DND-41 (cell line): ENCODE measurements around the gene OSBPL9.

Source experiments
- ATAC-seq: fragments of 200-7000 bp; cut with Tn5 transposase; 3 replicates; pipeline ENCODE4 v1.9.1; 2021; ENCODE audit warnings: low read depth; ENCODE audit not compliant: insufficient read depth
- DNase-seq: peaks from one replicate; pipeline ENCODE4 v3.0.0-alpha.2; 2020
- H2AFZ ChIP-seq: 2 replicates; pipeline ENCODE4 v1.6.0; 2012; ENCODE audit warnings: low read depth, low read length
- H3K27ac ChIP-seq: 2 replicates; pipeline ENCODE4 v1.5.1; 2012; ENCODE audit warnings: low read length, inconsistent platforms
- H3K27me3 ChIP-seq: fragments of 200-600 bp; sonication (generic); 2 replicates; pipeline ENCODE4 v1.6.0; 2012; ENCODE audit warnings: low read length, mild to moderate bottlenecking, inconsistent platforms; ENCODE audit not compliant: insufficient read depth, poor library complexity
- H3K36me3 ChIP-seq: 2 replicates; pipeline ENCODE4 v1.5.1; 2012; ENCODE audit warnings: low read length, inconsistent platforms; ENCODE audit not compliant: insufficient read depth
- H3K4me1 ChIP-seq: 2 replicates; pipeline ENCODE4 v1.5.1; 2012; ENCODE audit warnings: mild to moderate bottlenecking, low read length; ENCODE audit not compliant: insufficient read depth
- H3K4me2 ChIP-seq: 2 replicates; pipeline ENCODE4 v1.6.0; 2012; ENCODE audit warnings: mild to moderate bottlenecking, moderate library complexity, low read length, inconsistent platforms; ENCODE audit not compliant: insufficient read depth
- H3K4me3 ChIP-seq, 2 experiments: fragments of 200-600 bp in 1 of 2; shearing (Covaris generic) in 1 of 2; 2 replicates each; pipeline ENCODE4 v1.5.1; 2012 to 2016; ENCODE audit warnings: inconsistent platforms in 2 of 2, low read length in 2 of 2, mild to moderate bottlenecking in 2 of 2, low read depth in 1 of 2, moderate library complexity in 1 of 2
- H3K79me2 ChIP-seq: 2 replicates; pipeline ENCODE4 v1.6.0; 2012; ENCODE audit warnings: low read length, inconsistent platforms; ENCODE audit not compliant: insufficient read depth
- H3K9ac ChIP-seq: 2 replicates; pipeline ENCODE4 v1.6.0; 2012; ENCODE audit warnings: low read depth, mild to moderate bottlenecking, inconsistent platforms, low read length, moderate library complexity
- H3K9me3 ChIP-seq: 2 replicates; pipeline ENCODE4 v1.5.1; 2012; ENCODE audit warnings: low read length, moderate library complexity, mild to moderate bottlenecking, inconsistent platforms; ENCODE audit not compliant: insufficient read depth, severe bottlenecking
- H4K20me1 ChIP-seq: 2 replicates; pipeline ENCODE4 v1.6.0; 2012; ENCODE audit warnings: low read length; ENCODE audit not compliant: insufficient read depth
- EZH2 ChIP-seq: IDR thresholded peaks from 3 replicates; pipeline ENCODE4 v1.6.1; 2012; ENCODE audit warnings: borderline replicate concordance, low read depth, mild to moderate bottlenecking, moderate library complexity, low read length, inconsistent platforms; ENCODE audit not compliant: severe bottlenecking
- TF ChIP-seq, protein P1 (sequence below): IDR thresholded peaks from 2 replicates; pipeline ENCODE4 v1.5.1; 2012; ENCODE audit warnings: borderline replicate concordance, low read length, moderate library complexity, mild to moderate bottlenecking; ENCODE audit not compliant: poor library complexity, severe bottlenecking; ENCODE audit errors: extremely low read depth

OSBPL9 gene

DNA sequence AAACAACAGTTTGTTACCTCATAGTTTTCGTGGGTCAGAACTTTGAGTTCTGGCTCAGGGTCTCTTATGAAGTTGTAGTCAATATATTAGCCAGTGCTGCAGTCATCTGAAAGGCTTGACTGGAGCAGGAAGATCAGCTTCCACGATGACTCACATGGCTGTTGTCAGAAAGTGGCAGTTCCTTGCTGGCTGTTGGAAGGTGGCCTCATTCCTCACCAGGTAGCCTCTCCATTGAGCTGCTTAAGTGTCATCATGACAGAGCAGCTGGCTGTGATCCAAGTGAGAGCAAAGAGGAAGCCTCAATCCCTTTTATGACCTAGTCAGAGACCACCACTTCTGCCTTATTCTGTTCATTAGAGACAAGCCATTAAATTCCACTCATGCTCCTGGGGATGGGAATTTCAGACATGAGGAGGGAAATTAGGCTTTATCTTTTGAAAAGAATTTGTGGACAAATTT lies 5.6 kb downstream of the OSBPL9 start:
- H3K4me1 ChIP-seq = peaks cover 17% of the 10 kb centered on the region
- no peaks in the 10 kb centered on the region for H3K27me3 ChIP-seq
- H3K4me3 ChIP-seq = no peak overlapping the region
- no peak overlapping the region for H3K9ac ChIP-seq
- no peak overlapping the region for H2AFZ ChIP-seq
- ATAC-seq (no peak), DNase-seq (peak; percentile 15)
- H4K20me1 ChIP-seq = peaks cover 4% of the 10 kb centered on the region; the same call in 1 of the 2 replicates
- H3K27ac ChIP-seq = no peak overlapping the region
- TF ChIP-seq EZH2 = no peak
- TF ChIP-seq, protein P1, sequence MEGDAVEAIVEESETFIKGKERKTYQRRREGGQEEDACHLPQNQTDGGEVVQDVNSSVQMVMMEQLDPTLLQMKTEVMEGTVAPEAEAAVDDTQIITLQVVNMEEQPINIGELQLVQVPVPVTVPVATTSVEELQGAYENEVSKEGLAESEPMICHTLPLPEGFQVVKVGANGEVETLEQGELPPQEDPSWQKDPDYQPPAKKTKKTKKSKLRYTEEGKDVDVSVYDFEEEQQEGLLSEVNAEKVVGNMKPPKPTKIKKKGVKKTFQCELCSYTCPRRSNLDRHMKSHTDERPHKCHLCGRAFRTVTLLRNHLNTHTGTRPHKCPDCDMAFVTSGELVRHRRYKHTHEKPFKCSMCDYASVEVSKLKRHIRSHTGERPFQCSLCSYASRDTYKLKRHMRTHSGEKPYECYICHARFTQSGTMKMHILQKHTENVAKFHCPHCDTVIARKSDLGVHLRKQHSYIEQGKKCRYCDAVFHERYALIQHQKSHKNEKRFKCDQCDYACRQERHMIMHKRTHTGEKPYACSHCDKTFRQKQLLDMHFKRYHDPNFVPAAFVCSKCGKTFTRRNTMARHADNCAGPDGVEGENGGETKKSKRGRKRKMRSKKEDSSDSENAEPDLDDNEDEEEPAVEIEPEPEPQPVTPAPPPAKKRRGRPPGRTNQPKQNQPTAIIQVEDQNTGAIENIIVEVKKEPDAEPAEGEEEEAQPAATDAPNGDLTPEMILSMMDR = no peak
- no peaks in the 10 kb centered on the region for H3K9me3 ChIP-seq
- H3K4me2 ChIP-seq = no peak overlapping the region
- H3K36me3 ChIP-seq = no peaks in the 10 kb centered on the region
- peaks cover 38% of the 10 kb centered on the region for H3K79me2 ChIP-seq

DNA sequence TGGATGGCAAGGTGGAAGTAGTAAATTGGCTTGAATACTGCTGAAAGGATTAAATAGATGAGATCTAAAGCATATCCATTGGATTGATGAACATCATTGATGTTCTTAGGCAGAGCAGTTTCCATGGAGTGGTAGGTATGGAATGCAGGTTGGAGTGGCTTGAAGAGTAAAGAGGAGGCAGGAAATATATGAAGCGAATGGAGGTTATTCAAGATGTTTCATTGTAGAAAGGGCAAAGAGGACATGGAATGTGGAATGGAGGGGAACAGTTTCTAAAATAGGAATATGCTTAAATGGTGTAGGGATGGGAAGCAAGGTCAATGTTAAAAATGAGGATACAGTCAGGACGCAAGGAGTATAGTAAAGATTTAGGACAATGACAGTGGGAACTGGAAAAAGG lies 6.1 kb downstream of the OSBPL9 start:
- H3K36me3 ChIP-seq = no peaks in the 10 kb centered on the region
- no peak overlapping the region for H3K9ac ChIP-seq
- no peak for ATAC-seq
- no peak overlapping the region for H2AFZ ChIP-seq
- no peak overlapping the region for H3K4me2 ChIP-seq
- no peak overlapping the region for H3K4me3 ChIP-seq
- H3K4me1 ChIP-seq = peaks cover 11% of the 10 kb centered on the region
- H3K27ac ChIP-seq = no peak overlapping the region
- DNase-seq = no peak
- H4K20me1 ChIP-seq = peaks cover 4% of the 10 kb centered on the region; the same call in 1 of the 2 replicates
- peaks cover 36% of the 10 kb centered on the region for H3K79me2 ChIP-seq
- no peaks in the 10 kb centered on the region for H3K9me3 ChIP-seq
- H3K27me3 ChIP-seq = no peaks in the 10 kb centered on the region
- no peak for TF ChIP-seq EZH2
- TF ChIP-seq, protein P1 = no peak

DNA sequence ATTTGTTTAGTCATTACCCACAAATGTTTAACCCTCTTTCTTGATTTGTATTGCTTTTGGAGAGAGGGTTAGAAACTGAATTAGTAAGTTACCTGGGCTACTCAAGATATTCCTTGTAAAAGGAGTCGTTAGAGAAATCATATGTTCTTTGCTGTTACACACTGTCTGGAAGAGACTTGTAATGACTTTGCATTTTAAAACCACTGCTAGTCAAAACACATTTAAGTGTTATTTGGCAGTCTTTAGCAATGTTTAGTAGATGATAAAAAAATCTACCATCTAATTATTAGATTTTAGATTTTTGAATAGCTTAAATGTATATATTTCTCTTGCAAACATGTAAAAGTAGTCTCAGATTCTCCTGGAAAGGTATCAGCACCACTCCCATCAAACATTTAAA lies 6.6 kb downstream of the OSBPL9 start:
- TF ChIP-seq, protein P1 = no peak
- no peak for TF ChIP-seq EZH2
- Histone ChIP-seq H3K4me1 (peaks cover 7% of the 10 kb centered on the region), H3K36me3 (no peaks in the 10 kb centered on the region), H3K79me2 (peaks cover 34% of the 10 kb centered on the region), H3K4me2 (no peak overlapping the region), H3K4me3 (no peak overlapping the region), H2AFZ (no peak overlapping the region), H3K27me3 (no peaks in the 10 kb centered on the region), H3K9ac (no peak overlapping the region), H4K20me1 (peaks cover 4% of the 10 kb centered on the region; the same call in 1 of the 2 replicates), H3K9me3 (no peaks in the 10 kb centered on the region), H3K27ac (no peak overlapping the region)
- DNase-seq = no peak
- no peak for ATAC-seq

DNA sequence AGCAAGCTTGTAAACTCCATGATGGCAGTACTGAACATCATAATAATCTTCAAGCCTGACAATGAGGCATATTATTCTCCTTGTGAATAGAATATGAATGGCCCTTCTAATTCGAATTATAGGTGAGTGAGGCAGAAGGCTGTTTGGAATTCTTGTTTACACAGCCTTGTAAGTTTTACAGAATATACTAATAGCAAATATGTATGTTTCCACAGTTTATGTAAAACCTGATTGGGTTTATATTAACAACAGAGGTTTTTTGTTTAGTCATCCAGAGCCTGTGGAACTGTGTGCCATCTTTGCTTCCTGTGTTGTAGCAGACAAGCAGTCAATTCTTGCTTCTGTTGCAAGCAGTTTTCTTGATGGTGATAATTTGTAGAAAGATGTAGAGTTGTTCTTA lies 8.0 kb downstream of the OSBPL9 start:
- Histone ChIP-seq H3K9me3 (no peaks in the 10 kb centered on the region), H2AFZ (no peak overlapping the region), H3K9ac (no peak overlapping the region), H3K4me1 (no peaks in the 10 kb centered on the region), H3K4me2 (no peak overlapping the region), H3K79me2 (peaks cover 31% of the 10 kb centered on the region), H3K4me3 (no peak overlapping the region), H3K36me3 (no peaks in the 10 kb centered on the region), H4K20me1 (peaks cover 4% of the 10 kb centered on the region; the same call in 1 of the 2 replicates), H3K27ac (no peak overlapping the region), H3K27me3 (no peaks in the 10 kb centered on the region)
- TF ChIP-seq, protein P1 = no peak
- TF ChIP-seq EZH2 = no peak
- ATAC-seq = no peak
- no peak for DNase-seq
